ENCODE data around the gene FLAD1. TPM values are rescaled to one million over a fixed set of nuclear protein-coding genes. Genes with fewer than 3 reads are reported as not detected.

FLAD1 gene
- total RNA-seq, 1 donor from 2014 or later, result 31.2 TPM

GRCh38 chr1:154958036-154958435 lies 25.1 kb upstream of the FLAD1 start:
- H3K36me3 ChIP-seq, result peaks cover 12 to 24% of the 10 kb centered on the region in 2 donors
- H3K9me3 ChIP-seq, result no peaks in the 10 kb centered on the region
- intact Hi-C loops (cut with DNase I), result loop anchor here (5.0 kb wide), 1 partner anchor 104 kb away; the partner anchor contains the start of gene EFNA4
- H3K27ac ChIP-seq, result no peak overlapping the region
- H3K4me3 ChIP-seq, result no peak overlapping the region
- DNase-seq (ENCODE audit: low spot score in 2 of 2), result no peak
- peaks cover 18 to 49% of the 10 kb centered on the region in 2 donors for H3K4me1 ChIP-seq
- TF ChIP-seq, protein P1, sequence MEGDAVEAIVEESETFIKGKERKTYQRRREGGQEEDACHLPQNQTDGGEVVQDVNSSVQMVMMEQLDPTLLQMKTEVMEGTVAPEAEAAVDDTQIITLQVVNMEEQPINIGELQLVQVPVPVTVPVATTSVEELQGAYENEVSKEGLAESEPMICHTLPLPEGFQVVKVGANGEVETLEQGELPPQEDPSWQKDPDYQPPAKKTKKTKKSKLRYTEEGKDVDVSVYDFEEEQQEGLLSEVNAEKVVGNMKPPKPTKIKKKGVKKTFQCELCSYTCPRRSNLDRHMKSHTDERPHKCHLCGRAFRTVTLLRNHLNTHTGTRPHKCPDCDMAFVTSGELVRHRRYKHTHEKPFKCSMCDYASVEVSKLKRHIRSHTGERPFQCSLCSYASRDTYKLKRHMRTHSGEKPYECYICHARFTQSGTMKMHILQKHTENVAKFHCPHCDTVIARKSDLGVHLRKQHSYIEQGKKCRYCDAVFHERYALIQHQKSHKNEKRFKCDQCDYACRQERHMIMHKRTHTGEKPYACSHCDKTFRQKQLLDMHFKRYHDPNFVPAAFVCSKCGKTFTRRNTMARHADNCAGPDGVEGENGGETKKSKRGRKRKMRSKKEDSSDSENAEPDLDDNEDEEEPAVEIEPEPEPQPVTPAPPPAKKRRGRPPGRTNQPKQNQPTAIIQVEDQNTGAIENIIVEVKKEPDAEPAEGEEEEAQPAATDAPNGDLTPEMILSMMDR (IDR thresholded peaks at IDR 0.05), result no peak
- no peaks in the 10 kb centered on the region for H3K27me3 ChIP-seq

GRCh38 chr1:154958681-154959425 lies 24.3 kb upstream of the FLAD1 start:
- Histone ChIP-seq H3K9me3 (no peaks in the 10 kb centered on the region), H3K4me1 (peaks cover 12 to 41% of the 10 kb centered on the region in 2 donors), H3K4me3 (no peak overlapping the region), H3K36me3 (peaks cover 16 to 32% of the 10 kb centered on the region in 2 donors), H3K27ac (peak overlapping the region in 1 of 2 donors; percentile 27), H3K27me3 (no peaks in the 10 kb centered on the region)
- TF ChIP-seq, protein P1 (IDR thresholded peaks at IDR 0.05), result no peak
- no peak for DNase-seq (ENCODE audit: low spot score in 2 of 2)
- intact Hi-C loops (cut with DNase I), result loop anchor here (5.0 kb wide), 1 partner anchor 103 kb away; the partner anchor contains the start of gene EFNA4

DNA sequence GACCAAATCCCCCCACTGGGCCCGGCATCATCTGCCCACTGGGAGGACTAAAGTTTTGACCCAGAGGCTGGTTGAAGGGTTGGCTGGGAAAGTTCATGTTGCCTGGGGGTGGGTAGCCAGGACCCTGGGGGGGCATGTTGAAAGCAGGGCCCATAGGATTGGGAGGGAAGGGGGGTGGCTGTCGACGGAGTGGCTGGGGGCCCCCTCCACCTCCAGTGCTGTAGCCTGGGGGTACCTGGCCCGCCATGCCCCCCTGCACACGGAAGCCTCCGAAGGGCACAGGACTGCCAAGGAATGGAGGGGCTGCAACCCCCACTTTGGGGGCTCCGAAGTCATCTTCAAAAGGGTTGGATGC lies 23.7 kb upstream of the FLAD1 start:
- H3K4me3 ChIP-seq, result no peak overlapping the region
- TF ChIP-seq, protein P1 (IDR thresholded peaks at IDR 0.05), result no peak
- no peaks in the 10 kb centered on the region for H3K27me3 ChIP-seq
- peak overlapping the region in 1 of 2 donors; percentile 27 for H3K27ac ChIP-seq
- H3K36me3 ChIP-seq, result peaks cover 22 to 37% of the 10 kb centered on the region in 2 donors
- intact Hi-C loops (cut with DNase I), result loop anchor here (5.0 kb wide), 1 partner anchor 103 kb away; the partner anchor contains the start of gene EFNA4
- no peaks in the 10 kb centered on the region for H3K9me3 ChIP-seq
- no peak for DNase-seq (ENCODE audit: low spot score in 2 of 2)
- H3K4me1 ChIP-seq, result peaks cover 9 to 36% of the 10 kb centered on the region in 2 donors

DNA sequence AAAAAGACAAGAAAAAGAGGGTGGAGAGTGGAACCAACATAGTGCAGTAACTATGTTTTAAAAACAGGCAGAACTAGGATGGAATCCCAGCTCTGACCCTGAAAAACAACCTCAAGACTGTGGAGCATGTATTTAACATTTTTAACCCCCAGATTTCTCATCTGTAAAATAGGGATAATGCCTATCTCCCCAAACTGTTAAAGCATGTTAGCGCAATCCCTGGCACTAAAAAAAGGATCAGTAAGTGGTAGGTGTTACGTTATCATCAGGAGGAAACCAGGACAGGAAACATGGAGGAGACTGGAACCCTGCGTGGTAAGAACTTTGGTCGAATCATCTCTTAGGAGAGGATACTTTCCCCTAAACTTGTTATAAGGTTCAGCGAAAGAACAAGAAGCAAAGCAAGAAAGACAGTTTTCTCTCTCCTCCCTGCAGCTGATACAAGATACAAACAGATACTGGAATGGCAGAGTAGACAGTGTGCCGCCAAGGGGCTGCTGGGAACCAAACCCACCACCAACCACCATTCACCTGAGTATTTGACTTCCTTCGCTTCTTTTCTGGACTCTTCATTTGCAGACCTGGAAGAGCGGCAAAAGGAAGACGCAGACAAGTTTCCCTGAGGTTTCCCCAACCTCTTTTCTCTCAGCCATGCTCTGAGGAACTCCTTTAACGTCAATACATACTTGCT lies 22.6 kb upstream of the FLAD1 start:
- Histone ChIP-seq H3K4me3 (peak overlapping the region; percentile 97), H3K27ac (peak overlapping the region; percentile 95 to 97), H3K36me3 (peaks cover 28 to 49% of the 10 kb centered on the region in 2 donors), H3K4me1 (peaks cover 3 to 27% of the 10 kb centered on the region in 2 donors), H3K27me3 (no peaks in the 10 kb centered on the region), H3K9me3 (no peaks in the 10 kb centered on the region)
- TF ChIP-seq, protein P1 (IDR thresholded peaks at IDR 0.05), result no peak
- no peak for DNase-seq (ENCODE audit: low spot score in 2 of 2)
- intact Hi-C loops (cut with DNase I), result loop anchor here (1.0 to 2.0 kb wide), 3 partner anchors 22 to 57 kb away; partner anchors contain the start of gene FLAD1

- Histone ChIP-seq H3K36me3 (peaks cover 37 to 58% of the 10 kb centered on the region in 2 donors), H3K27ac (peak within 1 kb of the TSS; percentile 95 to 97), H3K9me3 (no peaks in the 10 kb centered on the region), H3K4me3 (peak within 1 kb of the TSS; percentile 97), H3K27me3 (no peaks in the 10 kb centered on the region), H3K4me1 (peaks cover 3 to 27% of the 10 kb centered on the region in 2 donors)
- TF ChIP-seq, protein P1 (IDR thresholded peaks at IDR 0.05), result peak; percentile 45 to 95 (median 52)
- intact Hi-C loops (cut with DNase I), result loop anchor here (1.0 to 2.0 kb wide), 4 partner anchors 9 to 56 kb away; partner anchors contain the start of genes FLAD1 and SHC1
- peak; percentile 41 to 90 for DNase-seq (ENCODE audit: low spot score in 2 of 2)
These were observed 21.7 kb upstream of the FLAD1 start, which contains the start of gene PYGO2 for GRCh38 chr1:154961207-154962155. TSS of gene PYGO2 (minus strand) at chr1:154961782. CDS start at chr1:154961576, 206 bp downstream.
